ENCODE results near the gene COBL. TPM values are rescaled to one million over a fixed set of nuclear protein-coding genes. Genes with fewer than 3 reads are reported as not detected.

COBL gene
- polyA plus RNA-seq, 3 donors: not detected

GRCh38 chr7:51222916-51223315, 93.7 kb downstream of the COBL start:
- H3K27ac ChIP-seq (ENCODE audit: low read depth in 1 of 2, low read length in 2 of 2): no peak overlapping the region
- no peaks in the 10 kb centered on the region for H3K4me1 ChIP-seq (ENCODE audit: control insufficient read depth in 1 of 2, insufficient read depth in 2 of 2, low read length in 2 of 2)
- no peak overlapping the region for H3K4me3 Mint-ChIP-seq
- TF ChIP-seq CTCF (IDR thresholded peaks at IDR 0.05): no peak
- no peaks in the 10 kb centered on the region for H3K9me3 ChIP-seq (replicated peaks in 1 of 2; ENCODE audit: control insufficient read depth in 1 of 2, insufficient read depth in 1 of 2, low read length in 2 of 2)
- H3K36me3 ChIP-seq (replicated peaks in 1 of 2; ENCODE audit: control insufficient read depth in 1 of 2, insufficient read depth in 2 of 2, low read length in 2 of 2): no peaks in the 10 kb centered on the region
- no peak overlapping the region for H3K27ac Mint-ChIP-seq
- H3K27me3 Mint-ChIP-seq (ENCODE audit: low read depth in 3 of 3): peaks cover 0 to 6% (median 2%) of the 10 kb centered on the region in 3 donors
- H3K79me2 ChIP-seq (ENCODE audit: insufficient read depth, low read length): no peaks in the 10 kb centered on the region
- H3K4me1 Mint-ChIP-seq: no peaks in the 10 kb centered on the region
- H3K4me2 ChIP-seq (replicated peaks; ENCODE audit: extremely low read depth, low read length, poor library complexity, severe bottlenecking): no peak overlapping the region
- no peak overlapping the region for H3K4me3 ChIP-seq (replicated peaks in 1 of 3; ENCODE audit: low read depth in 2 of 3, low read length in 3 of 3)
- WGBS (ENCODE audit: insufficient coverage): 97% methylated on average over 7 of the region's 10 CpGs
- no peaks in the 10 kb centered on the region for H3K27me3 ChIP-seq (ENCODE audit: control insufficient read depth in 2 of 2, insufficient read depth in 2 of 2, low read length in 2 of 2)
- no peaks in the 10 kb centered on the region for H3K36me3 Mint-ChIP-seq
- no peaks in the 10 kb centered on the region for H4K20me1 ChIP-seq (ENCODE audit: insufficient read depth, low read length)
- intact Hi-C loops (cut with micrococcal nuclease): no loop called here
- no peak for DNase-seq
- H3K9me3 Mint-ChIP-seq: no peaks in the 10 kb centered on the region
- H2AFZ ChIP-seq (ENCODE audit: insufficient read depth, low read depth, low read length, poor library complexity, severe bottlenecking): no peak overlapping the region
- no peak overlapping the region for H3K9ac ChIP-seq (ENCODE audit: insufficient read depth, low read length, poor library complexity, severe bottlenecking)

- H3K4me3 Mint-ChIP-seq: no peak overlapping the region
- TF ChIP-seq CTCF (IDR thresholded peaks at IDR 0.05): no peak
Observed at GRCh38 chr7:51220226-51220625, 96.4 kb downstream of the COBL start.

More at GRCh38 chr7:51220226-51220625, 96.4 kb downstream of the COBL start:
- Mint-ChIP-seq H3K27ac (no peak overlapping the region), H3K9me3 (no peaks in the 10 kb centered on the region), H3K27me3 (ENCODE audit: low read depth in 3 of 3) (peaks cover 0 to 3% (median 2%) of the 10 kb centered on the region in 3 donors), H3K4me1 (no peaks in the 10 kb centered on the region), H3K36me3 (no peaks in the 10 kb centered on the region)
- H2AFZ ChIP-seq (ENCODE audit: insufficient read depth, low read depth, low read length, poor library complexity, severe bottlenecking): no peak overlapping the region
- H3K27me3 ChIP-seq (ENCODE audit: control insufficient read depth in 2 of 2, insufficient read depth in 2 of 2, low read length in 2 of 2): no peaks in the 10 kb centered on the region
- no peak overlapping the region for H3K4me2 ChIP-seq (replicated peaks; ENCODE audit: extremely low read depth, low read length, poor library complexity, severe bottlenecking)
- H3K9ac ChIP-seq (ENCODE audit: insufficient read depth, low read length, poor library complexity, severe bottlenecking): no peak overlapping the region
- no peaks in the 10 kb centered on the region for H3K79me2 ChIP-seq (ENCODE audit: insufficient read depth, low read length)
- no peaks in the 10 kb centered on the region for H3K36me3 ChIP-seq (replicated peaks in 1 of 2; ENCODE audit: control insufficient read depth in 1 of 2, insufficient read depth in 2 of 2, low read length in 2 of 2)
- H3K4me1 ChIP-seq (ENCODE audit: control insufficient read depth in 1 of 2, insufficient read depth in 2 of 2, low read length in 2 of 2): no peaks in the 10 kb centered on the region
- H3K27ac ChIP-seq (ENCODE audit: low read depth in 1 of 2, low read length in 2 of 2): no peak overlapping the region
- H3K9me3 ChIP-seq (replicated peaks in 1 of 2; ENCODE audit: control insufficient read depth in 1 of 2, insufficient read depth in 1 of 2, low read length in 2 of 2): no peaks in the 10 kb centered on the region
- no peak overlapping the region for H3K4me3 ChIP-seq (replicated peaks in 1 of 3; ENCODE audit: low read depth in 2 of 3, low read length in 3 of 3)
- DNase-seq: no peak
- intact Hi-C loops (cut with micrococcal nuclease): no loop called here
- WGBS (ENCODE audit: insufficient coverage): 80% methylated on average over 1 of the region's 11 CpGs
- no peaks in the 10 kb centered on the region for H4K20me1 ChIP-seq (ENCODE audit: insufficient read depth, low read length)

All from CD14-positive monocyte (primary cell).